Activated naive CD4-positive, alpha-beta T cell treated with Interleukin-2 at 50 U/mL for 16 hours (primary cell): Measurements from ENCODE around the gene TNFAIP2.
"Not testable (repeated sequence)": the region's sequence is repeated elsewhere in the genome, so short reads cannot be mapped to it uniquely, and the experiment has no call there.

Experiments
- DNase-seq: peaks from one replicate; pipeline ENCODE4 v3.0.0-alpha.2; 2020

Gene TNFAIP2

GRCh38 chr14:103107941-103108748 lies 15.1 kb upstream of the TNFAIP2 start:
- no peak for DNase-seq

- DNase-seq = peak; percentile 31
These were observed 14.5 kb upstream of the TNFAIP2 start for GRCh38 chr14:103108749-103109207.

GRCh38 chr14:103109535-103110441 lies 13.5 kb upstream of the TNFAIP2 start:
- DNase-seq = no peak

- DNase-seq = no peak
These were observed 12.5 kb upstream of the TNFAIP2 start for GRCh38 chr14:103110681-103111231.

GRCh38 chr14:103111232-103111868 lies 11.9 kb upstream of the TNFAIP2 start:
- DNase-seq = no peak

- DNase-seq = no peak
These were observed 10.6 kb upstream of the TNFAIP2 start for GRCh38 chr14:103112400-103113243.

GRCh38 chr14:103113303-103113702 lies 10.0 kb upstream of the TNFAIP2 start:
- no peak for DNase-seq

- no peak for DNase-seq
These were observed 9.5 kb upstream of the TNFAIP2 start for GRCh38 chr14:103113774-103114173.

- not testable (repeated sequence) for DNase-seq
These were observed 8.1 kb upstream of the TNFAIP2 start for GRCh38 chr14:103115086-103115679.

- no peak for DNase-seq
These were observed 7.3 kb upstream of the TNFAIP2 start for GRCh38 chr14:103115845-103116572.

- no peak for DNase-seq
These were observed 6.6 kb upstream of the TNFAIP2 start for GRCh38 chr14:103116636-103117035.

- DNase-seq = not testable (repeated sequence)
These were observed 5.8 kb upstream of the TNFAIP2 start for GRCh38 chr14:103117499-103117898.

GRCh38 chr14:103118018-103118662 lies 5.1 kb upstream of the TNFAIP2 start:
- no peak for DNase-seq

GRCh38 chr14:103118663-103119404 lies 4.4 kb upstream of the TNFAIP2 start:
- DNase-seq = no peak

GRCh38 chr14:103119527-103119926 lies 3.7 kb upstream of the TNFAIP2 start:
- not testable (repeated sequence) for DNase-seq

- no peak for DNase-seq
These were observed 2.0 kb upstream of the TNFAIP2 start for GRCh38 chr14:103121121-103121845.

GRCh38 chr14:103121846-103122584 lies 1.2 kb upstream of the TNFAIP2 start:
- no peak for DNase-seq

GRCh38 chr14:103122585-103122946 lies 695 bp upstream of the TNFAIP2 start:
- DNase-seq = no peak
